ENCODE data around the gene MSRB3. TPM values are rescaled to one million over a fixed set of nuclear protein-coding genes. Genes with fewer than 3 reads are reported as not detected.

MSRB3 gene
- total and polyA plus RNA-seq, 2 experiments from 2014 or later, result 0.95 to 1.7 TPM

DNA sequence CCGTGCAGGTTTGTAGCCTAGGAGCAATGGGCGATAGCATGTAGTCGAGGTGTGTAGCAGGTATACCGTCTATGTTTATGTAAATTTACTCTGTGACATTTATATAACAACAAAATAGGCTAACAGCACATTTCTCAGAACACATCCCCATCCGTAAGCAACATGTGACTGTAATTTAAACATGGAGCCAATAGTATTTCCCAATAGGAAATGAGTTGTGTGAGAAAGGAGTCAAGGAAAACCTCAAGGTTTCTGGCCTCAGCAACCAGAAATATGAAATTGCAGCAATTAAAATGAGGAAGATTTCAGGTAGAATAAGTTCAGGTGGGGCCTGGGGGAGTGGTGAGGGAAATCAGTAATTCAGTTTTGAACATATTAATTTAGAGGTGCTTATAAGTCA lies 136.0 kb downstream of the MSRB3 start:
- H3F3A ChIP-seq (replicated peaks; ENCODE audit: low read depth), result no peaks in the 10 kb centered on the region
- 0 out of 3 replicates have a peak, but pooled peaks cover 2% of the 10 kb centered on the region for H3K9me3 Mint-ChIP-seq
- no peak overlapping the region for H2AFZ ChIP-seq
- H3K27me3 Mint-ChIP-seq (ENCODE audit: insufficient read depth, low read depth, poor library complexity), result no peaks in the 10 kb centered on the region
- H4K20me1 ChIP-seq (replicated peaks; ENCODE audit: insufficient read depth), result no peaks in the 10 kb centered on the region
- no peak overlapping the region for H3K27ac ChIP-seq (ENCODE audit: low read depth)
- H3K36me3 Mint-ChIP-seq (ENCODE audit: low read depth), result no peaks in the 10 kb centered on the region
- no peaks in the 10 kb centered on the region for H3K79me2 ChIP-seq (replicated peaks; ENCODE audit: insufficient read depth)
- no peaks in the 10 kb centered on the region; the same call in 1 of the 2 replicates for H3K9me2 ChIP-seq (ENCODE audit: insufficient read depth)
- H3K27me3 ChIP-seq (ENCODE audit: insufficient read depth), result no peaks in the 10 kb centered on the region
- no peaks in the 10 kb centered on the region for H3K36me3 ChIP-seq (ENCODE audit: insufficient read depth)
- no peak overlapping the region for H3K27ac Mint-ChIP-seq
- H3K4me2 ChIP-seq, result no peak overlapping the region
- H3K4me1 Mint-ChIP-seq, result no peaks in the 10 kb centered on the region; the same call in 2 of the 3 replicates
- DNase-seq (ENCODE audit: low spot score) (no peak), ATAC-seq (no peak)
- TF ChIP-seq CREB1 (CRISPR knock-in tag; IDR thresholded peaks at IDR 0.05; ENCODE audit: low read depth) (no peak), ZNF114 (CRISPR knock-in tag; IDR thresholded peaks at IDR 0.05) (no peak), EZH2phosphoT487 (IDR thresholded peaks at IDR 0.05; ENCODE audit: unreplicated experiment) (no peak)
- TF ChIP-seq, protein P1, sequence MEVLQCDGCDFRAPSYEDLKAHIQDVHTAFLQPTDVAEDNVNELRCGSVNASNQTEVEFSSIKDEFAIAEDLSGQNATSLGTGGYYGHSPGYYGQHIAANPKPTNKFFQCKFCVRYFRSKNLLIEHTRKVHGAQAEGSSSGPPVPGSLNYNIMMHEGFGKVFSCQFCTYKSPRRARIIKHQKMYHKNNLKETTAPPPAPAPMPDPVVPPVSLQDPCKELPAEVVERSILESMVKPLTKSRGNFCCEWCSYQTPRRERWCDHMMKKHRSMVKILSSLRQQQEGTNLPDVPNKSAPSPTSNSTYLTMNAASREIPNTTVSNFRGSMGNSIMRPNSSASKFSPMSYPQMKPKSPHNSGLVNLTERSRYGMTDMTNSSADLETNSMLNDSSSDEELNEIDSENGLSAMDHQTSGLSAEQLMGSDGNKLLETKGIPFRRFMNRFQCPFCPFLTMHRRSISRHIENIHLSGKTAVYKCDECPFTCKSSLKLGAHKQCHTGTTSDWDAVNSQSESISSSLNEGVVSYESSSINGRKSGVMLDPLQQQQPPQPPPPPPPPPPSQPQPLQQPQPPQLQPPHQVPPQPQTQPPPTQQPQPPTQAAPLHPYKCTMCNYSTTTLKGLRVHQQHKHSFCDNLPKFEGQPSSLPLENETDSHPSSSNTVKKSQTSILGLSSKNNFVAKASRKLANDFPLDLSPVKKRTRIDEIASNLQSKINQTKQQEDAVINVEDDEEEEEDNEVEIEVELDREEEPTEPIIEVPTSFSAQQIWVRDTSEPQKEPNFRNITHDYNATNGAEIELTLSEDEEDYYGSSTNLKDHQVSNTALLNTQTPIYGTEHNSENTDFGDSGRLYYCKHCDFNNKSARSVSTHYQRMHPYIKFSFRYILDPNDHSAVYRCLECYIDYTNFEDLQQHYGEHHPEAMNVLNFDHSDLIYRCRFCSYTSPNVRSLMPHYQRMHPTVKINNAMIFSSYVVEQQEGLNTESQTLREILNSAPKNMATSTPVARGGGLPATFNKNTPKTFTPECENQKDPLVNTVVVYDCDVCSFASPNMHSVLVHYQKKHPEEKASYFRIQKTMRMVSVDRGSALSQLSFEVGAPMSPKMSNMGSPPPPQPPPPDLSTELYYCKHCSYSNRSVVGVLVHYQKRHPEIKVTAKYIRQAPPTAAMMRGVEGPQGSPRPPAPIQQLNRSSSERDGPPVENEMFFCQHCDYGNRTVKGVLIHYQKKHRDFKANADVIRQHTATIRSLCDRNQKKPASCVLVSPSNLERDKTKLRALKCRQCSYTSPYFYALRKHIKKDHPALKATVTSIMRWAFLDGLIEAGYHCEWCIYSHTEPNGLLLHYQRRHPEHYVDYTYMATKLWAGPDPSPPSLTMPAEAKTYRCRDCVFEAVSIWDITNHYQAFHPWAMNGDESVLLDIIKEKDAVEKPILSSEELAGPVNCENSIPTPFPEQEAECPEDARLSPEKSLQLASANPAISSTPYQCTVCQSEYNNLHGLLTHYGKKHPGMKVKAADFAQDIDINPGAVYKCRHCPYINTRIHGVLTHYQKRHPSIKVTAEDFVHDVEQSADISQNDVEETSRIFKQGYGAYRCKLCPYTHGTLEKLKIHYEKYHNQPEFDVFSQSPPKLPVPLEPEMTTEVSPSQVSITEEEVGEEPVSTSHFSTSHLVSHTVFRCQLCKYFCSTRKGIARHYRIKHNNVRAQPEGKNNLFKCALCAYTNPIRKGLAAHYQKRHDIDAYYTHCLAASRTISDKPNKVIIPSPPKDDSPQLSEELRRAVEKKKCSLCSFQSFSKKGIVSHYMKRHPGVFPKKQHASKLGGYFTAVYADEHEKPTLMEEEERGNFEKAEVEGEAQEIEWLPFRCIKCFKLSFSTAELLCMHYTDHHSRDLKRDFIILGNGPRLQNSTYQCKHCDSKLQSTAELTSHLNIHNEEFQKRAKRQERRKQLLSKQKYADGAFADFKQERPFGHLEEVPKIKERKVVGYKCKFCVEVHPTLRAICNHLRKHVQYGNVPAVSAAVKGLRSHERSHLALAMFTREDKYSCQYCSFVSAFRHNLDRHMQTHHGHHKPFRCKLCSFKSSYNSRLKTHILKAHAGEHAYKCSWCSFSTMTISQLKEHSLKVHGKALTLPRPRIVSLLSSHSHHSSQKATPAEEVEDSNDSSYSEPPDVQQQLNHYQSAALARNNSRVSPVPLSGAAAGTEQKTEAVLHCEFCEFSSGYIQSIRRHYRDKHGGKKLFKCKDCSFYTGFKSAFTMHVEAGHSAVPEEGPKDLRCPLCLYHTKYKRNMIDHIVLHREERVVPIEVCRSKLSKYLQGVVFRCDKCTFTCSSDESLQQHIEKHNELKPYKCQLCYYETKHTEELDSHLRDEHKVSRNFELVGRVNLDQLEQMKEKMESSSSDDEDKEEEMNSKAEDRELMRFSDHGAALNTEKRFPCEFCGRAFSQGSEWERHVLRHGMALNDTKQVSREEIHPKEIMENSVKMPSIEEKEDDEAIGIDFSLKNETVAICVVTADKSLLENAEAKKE (CRISPR knock-in tag; IDR thresholded peaks at IDR 0.05), result no peak
- H3K4me3 ChIP-seq, result no peak overlapping the region
- no peaks in the 10 kb centered on the region for H3K4me1 ChIP-seq (ENCODE audit: insufficient read depth)
- H3K4me3 Mint-ChIP-seq, result no peak overlapping the region

DNA sequence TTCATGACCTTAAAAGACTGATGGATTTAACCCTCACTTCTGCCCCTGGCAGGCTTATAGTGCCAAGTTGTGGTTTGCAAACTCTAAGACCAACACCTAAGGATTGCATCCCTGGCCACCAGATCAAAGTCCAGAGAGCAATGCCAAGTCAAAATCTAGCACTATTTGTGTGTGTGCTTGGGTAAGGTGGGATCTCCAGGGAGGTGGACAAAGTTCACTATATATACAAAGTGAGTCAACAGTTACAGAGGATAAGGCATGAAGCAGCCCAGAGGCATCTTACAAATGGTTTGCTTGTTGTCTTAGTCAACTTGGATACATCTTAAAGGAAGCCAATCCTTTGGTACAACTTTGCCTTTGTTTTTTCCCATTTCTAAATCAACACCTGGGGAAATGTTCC lies 137.3 kb downstream of the MSRB3 start:
- H3K27me3 ChIP-seq (ENCODE audit: insufficient read depth), result no peaks in the 10 kb centered on the region
- Mint-ChIP-seq H3K27me3 (ENCODE audit: insufficient read depth, low read depth, poor library complexity) (no peaks in the 10 kb centered on the region), H3K27ac (no peak overlapping the region), H3K4me1 (no peaks in the 10 kb centered on the region; the same call in 2 of the 3 replicates), H3K4me3 (no peak overlapping the region), H3K9me3 (peaks cover 4% of the 10 kb centered on the region; the same call in 1 of the 3 replicates), H3K36me3 (ENCODE audit: low read depth) (no peaks in the 10 kb centered on the region; the same call in 2 of the 3 replicates)
- H3K4me2 ChIP-seq, result no peak overlapping the region
- H3K36me3 ChIP-seq (ENCODE audit: insufficient read depth), result no peaks in the 10 kb centered on the region
- ATAC-seq (no peak), DNase-seq (ENCODE audit: low spot score) (no peak)
- no peaks in the 10 kb centered on the region for H3K79me2 ChIP-seq (replicated peaks; ENCODE audit: insufficient read depth)
- H3K27ac ChIP-seq (ENCODE audit: low read depth), result no peak overlapping the region
- no peaks in the 10 kb centered on the region for H3F3A ChIP-seq (replicated peaks; ENCODE audit: low read depth)
- H3K9me2 ChIP-seq (ENCODE audit: insufficient read depth), result no peaks in the 10 kb centered on the region; the same call in 1 of the 2 replicates
- H2AFZ ChIP-seq, result no peak overlapping the region
- H4K20me1 ChIP-seq (replicated peaks; ENCODE audit: insufficient read depth), result no peaks in the 10 kb centered on the region
- no peak overlapping the region for H3K4me3 ChIP-seq
- no peaks in the 10 kb centered on the region for H3K4me1 ChIP-seq (ENCODE audit: insufficient read depth)
- no peak for TF ChIP-seq EZH2 (IDR thresholded peaks at IDR 0.05; ENCODE audit: low read depth, unreplicated experiment)
- TF ChIP-seq, protein P2, sequence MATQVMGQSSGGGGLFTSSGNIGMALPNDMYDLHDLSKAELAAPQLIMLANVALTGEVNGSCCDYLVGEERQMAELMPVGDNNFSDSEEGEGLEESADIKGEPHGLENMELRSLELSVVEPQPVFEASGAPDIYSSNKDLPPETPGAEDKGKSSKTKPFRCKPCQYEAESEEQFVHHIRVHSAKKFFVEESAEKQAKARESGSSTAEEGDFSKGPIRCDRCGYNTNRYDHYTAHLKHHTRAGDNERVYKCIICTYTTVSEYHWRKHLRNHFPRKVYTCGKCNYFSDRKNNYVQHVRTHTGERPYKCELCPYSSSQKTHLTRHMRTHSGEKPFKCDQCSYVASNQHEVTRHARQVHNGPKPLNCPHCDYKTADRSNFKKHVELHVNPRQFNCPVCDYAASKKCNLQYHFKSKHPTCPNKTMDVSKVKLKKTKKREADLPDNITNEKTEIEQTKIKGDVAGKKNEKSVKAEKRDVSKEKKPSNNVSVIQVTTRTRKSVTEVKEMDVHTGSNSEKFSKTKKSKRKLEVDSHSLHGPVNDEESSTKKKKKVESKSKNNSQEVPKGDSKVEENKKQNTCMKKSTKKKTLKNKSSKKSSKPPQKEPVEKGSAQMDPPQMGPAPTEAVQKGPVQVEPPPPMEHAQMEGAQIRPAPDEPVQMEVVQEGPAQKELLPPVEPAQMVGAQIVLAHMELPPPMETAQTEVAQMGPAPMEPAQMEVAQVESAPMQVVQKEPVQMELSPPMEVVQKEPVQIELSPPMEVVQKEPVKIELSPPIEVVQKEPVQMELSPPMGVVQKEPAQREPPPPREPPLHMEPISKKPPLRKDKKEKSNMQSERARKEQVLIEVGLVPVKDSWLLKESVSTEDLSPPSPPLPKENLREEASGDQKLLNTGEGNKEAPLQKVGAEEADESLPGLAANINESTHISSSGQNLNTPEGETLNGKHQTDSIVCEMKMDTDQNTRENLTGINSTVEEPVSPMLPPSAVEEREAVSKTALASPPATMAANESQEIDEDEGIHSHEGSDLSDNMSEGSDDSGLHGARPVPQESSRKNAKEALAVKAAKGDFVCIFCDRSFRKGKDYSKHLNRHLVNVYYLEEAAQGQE (IDR thresholded peaks at IDR 0.05; ENCODE audit: unreplicated experiment), result no peak
- TF ChIP-seq STAT1 (IDR thresholded peaks at IDR 0.05; ENCODE audit: unreplicated experiment), result no peak
- TF ChIP-seq EZH2phosphoT487 (IDR thresholded peaks at IDR 0.05; ENCODE audit: unreplicated experiment), result no peak
- TF ChIP-seq POLR2AphosphoS5 (IDR thresholded peaks at IDR 0.05; ENCODE audit: low read depth), result no peak
- TF ChIP-seq, protein P3, sequence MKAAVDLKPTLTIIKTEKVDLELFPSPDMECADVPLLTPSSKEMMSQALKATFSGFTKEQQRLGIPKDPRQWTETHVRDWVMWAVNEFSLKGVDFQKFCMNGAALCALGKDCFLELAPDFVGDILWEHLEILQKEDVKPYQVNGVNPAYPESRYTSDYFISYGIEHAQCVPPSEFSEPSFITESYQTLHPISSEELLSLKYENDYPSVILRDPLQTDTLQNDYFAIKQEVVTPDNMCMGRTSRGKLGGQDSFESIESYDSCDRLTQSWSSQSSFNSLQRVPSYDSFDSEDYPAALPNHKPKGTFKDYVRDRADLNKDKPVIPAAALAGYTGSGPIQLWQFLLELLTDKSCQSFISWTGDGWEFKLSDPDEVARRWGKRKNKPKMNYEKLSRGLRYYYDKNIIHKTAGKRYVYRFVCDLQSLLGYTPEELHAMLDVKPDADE (IDR thresholded peaks at IDR 0.05), result no peak
